OCI-LY1 (cell line): ENCODE results near the gene ABR.

Experiments
- CTCF ChIP-seq: fragments of 200-600 bp; sonication (generic), shearing (Covaris generic); IDR thresholded peaks from 2 replicates; pipeline ENCODE4 v1.5.1; 2017; ENCODE audit warnings: mild to moderate bottlenecking, antibody characterized with exemption, low read length, moderate library complexity, mixed read lengths
- EZH2 ChIP-seq: fragments of 200-600 bp; sonication (generic), shearing (Covaris generic); IDR thresholded peaks from 2 replicates; pipeline ENCODE4 v1.8.0; 2017; ENCODE audit warnings: borderline replicate concordance, mixed run types, mild to moderate bottlenecking, antibody characterized with exemption, low read length, moderate library complexity, mixed read lengths

- no peak for TF ChIP-seq CTCF
- no peak for TF ChIP-seq EZH2
Observed at GRCh38 chr17:1091900-1092299, 87.9 kb downstream of the ABR start.
